Gastrocnemius medialis (tissue), 4 donors: ENCODE measurements around the gene DENND1A.

Experiments used
- POLR2A ChIP-seq, 2 donors: fragments of 450-650 bp; IDR thresholded peaks; one replicate each; pipeline ENCODE4 v1.6.1; 2017; ENCODE audit warnings: antibody characterized with exemption in 2 of 2, mild to moderate bottlenecking in 2 of 2, moderate library complexity in 2 of 2
- TF ChIP-seq, protein P1 (sequence below), 5 experiments: fragments of 450-650 bp in 3 of 5; fragments of 200-600 bp in 2 of 5; sonication (generic) in 2 of 5; IDR thresholded peaks in 4 of 5; conservative IDR thresholded peaks in 1 of 5; 1 replicate in 4 of 5; 2 replicates in 1 of 5; pipeline ENCODE4 v1.5.1; 2016 to 2019; ENCODE audit warnings: antibody characterized with exemption in 5 of 5, mild to moderate bottlenecking in 3 of 5, moderate library complexity in 3 of 5

GRCh38 chr9:123710299-123710698 is 219.6 kb downstream of the DENND1A start:
- TF ChIP-seq POLR2A (IDR thresholded peaks at IDR 0.05) = no peak
- TF ChIP-seq, protein P1, sequence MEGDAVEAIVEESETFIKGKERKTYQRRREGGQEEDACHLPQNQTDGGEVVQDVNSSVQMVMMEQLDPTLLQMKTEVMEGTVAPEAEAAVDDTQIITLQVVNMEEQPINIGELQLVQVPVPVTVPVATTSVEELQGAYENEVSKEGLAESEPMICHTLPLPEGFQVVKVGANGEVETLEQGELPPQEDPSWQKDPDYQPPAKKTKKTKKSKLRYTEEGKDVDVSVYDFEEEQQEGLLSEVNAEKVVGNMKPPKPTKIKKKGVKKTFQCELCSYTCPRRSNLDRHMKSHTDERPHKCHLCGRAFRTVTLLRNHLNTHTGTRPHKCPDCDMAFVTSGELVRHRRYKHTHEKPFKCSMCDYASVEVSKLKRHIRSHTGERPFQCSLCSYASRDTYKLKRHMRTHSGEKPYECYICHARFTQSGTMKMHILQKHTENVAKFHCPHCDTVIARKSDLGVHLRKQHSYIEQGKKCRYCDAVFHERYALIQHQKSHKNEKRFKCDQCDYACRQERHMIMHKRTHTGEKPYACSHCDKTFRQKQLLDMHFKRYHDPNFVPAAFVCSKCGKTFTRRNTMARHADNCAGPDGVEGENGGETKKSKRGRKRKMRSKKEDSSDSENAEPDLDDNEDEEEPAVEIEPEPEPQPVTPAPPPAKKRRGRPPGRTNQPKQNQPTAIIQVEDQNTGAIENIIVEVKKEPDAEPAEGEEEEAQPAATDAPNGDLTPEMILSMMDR (IDR thresholded peaks at IDR 0.05 in 4 of 5, conservative IDR thresholded peaks at IDR 0.05 in 1 of 5) = no peak
